NCI-H1436 (cell line): ENCODE measurements around the gene PIEZO1.

Experiments used
- DNase-seq: peaks from one replicate; lab custom pipeline; 2025; lab: John Stamatoyannopoulos, UW

Gene PIEZO1

DNA sequence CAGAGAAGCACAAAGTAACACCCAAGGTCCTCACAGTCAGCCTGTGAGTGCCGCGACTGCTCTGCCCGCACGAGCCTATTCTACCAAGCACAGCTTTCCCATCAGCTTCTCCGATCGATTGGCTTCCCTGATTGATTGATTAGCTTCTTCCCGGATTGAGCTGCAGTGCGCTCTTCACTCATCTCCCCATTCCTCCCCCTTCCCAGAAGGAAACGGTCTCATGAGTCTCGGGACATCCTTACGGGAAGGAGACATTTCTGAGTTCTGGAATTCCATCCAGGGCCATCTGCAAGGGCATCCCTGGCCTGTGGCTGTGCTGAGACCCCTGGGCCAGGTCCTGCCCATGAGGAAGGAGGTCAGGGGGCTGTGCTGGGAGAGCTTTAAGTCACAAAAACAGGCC is 18.0 kb downstream of the PIEZO1 start:
- DNase-seq = no peak

DNA sequence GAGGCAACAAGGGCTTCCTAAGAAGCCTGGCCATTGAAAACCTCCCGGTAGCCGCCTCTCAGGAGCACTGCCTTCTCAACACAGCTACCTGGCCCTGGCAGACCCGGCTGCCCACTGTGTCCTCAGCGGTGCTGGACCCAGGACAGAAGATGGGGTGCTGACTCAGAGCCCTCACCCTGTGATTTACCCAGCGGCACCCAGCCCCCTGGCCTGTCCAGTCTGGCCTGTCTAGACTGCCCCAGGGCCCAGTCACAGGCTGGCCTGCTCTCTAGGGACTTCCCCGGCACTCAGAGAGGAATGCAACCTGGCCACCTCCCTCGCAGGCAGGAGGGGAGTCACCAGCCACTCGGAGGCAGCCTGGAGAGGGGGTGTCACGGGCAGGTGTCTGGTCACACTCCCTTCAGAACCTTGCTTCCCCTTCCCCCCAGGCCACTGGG is 20.1 kb downstream of the PIEZO1 start:
- DNase-seq = no peak

DNA sequence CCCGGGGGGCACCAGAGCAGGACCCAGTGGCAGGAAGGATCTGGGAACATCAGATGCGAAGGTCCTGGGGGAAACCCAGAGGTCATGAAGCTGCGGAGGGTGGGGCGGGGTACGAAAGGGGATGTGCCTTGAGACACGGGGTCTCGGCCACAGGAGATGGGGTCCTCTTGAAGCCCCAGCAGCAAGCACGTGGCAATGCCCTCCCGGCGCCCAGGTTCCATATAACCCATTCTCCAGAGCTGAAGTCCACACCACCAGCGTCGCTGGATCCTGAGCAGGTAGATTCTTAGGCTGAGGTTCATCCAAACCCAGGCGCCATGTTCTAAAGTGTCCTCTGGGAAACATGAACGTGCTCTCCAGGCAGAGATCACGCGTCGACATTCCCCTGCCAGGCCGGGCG is 20.9 kb downstream of the PIEZO1 start:
- no peak for DNase-seq

DNA sequence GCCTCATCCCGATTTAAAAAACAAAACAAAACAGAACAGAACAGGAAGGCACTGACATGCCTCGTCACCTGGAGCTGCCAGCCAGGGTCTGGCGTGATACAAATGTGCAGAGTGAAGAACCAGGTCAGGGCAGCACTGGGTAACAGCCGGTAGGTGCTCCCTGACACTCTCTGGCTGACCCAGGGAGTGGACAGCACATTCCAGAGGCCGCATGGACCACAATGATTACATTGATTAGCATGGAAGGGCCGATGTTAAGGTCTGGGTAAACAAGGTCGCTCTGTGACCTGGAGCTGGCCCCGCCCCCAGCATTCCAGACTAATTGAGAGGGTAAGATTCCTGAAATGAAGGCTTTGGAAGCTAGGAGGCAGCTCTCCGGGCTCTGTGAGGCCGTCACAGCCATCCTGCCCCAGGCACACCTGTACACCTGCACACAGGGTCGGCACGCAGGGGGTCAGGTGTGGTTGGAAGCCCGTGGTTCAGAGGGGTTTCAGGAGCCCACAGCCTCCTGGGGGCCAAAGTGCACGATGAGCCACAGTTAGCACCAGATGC is 21.4 kb downstream of the PIEZO1 start:
- DNase-seq = no peak

DNA sequence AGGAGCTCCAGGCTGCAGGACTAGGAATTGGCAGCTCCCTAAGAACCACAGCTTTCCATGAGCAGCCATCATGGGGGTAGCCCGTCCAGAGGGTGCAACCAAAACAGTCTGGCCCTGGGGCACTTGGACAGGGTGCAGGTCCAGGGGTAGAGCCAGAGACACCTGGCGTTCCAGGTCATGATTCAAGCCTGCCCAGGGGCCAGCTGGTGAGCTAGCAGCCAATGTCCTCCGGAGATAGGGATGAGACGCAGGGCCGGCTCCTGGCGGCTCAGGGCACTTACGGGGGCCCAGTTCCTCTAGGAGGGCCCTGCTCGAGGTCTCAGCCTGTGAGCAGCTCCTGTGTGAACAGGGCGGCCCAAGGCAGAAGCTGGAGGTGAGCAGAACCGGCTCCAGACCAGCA is 22.1 kb downstream of the PIEZO1 start:
- DNase-seq = no peak

DNA sequence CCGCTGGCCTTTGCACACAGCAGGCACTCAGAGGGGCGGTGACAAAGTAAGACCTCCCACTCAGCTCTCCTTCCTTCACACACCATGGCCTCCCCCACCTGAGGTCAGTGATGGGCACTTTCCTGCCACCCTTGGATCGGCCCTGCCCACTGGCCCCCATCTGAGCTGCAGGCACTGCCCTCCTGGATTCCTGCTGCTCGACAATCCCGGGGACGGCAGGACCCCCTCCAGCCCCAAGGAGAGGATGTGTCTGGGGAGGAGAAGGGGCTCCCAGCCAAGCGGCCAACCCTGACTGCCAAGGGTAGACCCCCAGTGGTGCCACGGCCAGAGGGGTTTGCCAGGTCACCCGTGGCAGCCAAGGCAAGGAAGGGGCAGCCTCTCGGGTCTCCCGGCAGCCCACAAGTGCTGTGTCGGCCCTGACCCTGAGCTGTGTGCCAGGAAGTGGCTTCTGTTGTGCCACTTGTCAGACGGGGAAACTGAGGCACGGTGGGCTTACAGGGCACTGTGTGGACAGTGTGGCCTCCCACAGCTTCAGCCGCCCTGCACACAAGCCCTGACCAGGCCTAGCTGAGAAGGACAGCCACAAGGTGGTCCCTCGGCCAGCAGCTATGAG is 22.7 kb downstream of the PIEZO1 start:
- DNase-seq = no peak

DNA sequence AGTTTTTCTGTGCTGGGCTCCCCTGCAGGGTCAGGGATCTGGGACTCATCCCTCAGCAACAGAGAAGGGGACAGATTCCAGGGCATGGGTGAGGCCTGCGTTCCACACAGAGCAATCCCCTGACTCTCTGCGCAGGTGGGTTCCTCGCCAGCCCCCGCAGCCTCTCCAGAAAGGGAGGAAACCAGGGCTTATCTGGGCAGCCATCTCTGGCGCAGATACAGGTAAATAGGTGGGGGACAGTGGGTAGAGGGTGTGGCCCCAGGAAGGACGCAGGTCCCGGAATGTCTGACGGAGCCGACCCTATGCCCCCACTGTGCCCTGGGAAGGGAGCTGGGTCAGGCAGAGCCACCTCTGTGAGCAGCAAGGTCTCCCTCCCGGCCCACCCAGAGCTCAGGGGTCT is 23.2 kb downstream of the PIEZO1 start:
- DNase-seq = no peak

DNA sequence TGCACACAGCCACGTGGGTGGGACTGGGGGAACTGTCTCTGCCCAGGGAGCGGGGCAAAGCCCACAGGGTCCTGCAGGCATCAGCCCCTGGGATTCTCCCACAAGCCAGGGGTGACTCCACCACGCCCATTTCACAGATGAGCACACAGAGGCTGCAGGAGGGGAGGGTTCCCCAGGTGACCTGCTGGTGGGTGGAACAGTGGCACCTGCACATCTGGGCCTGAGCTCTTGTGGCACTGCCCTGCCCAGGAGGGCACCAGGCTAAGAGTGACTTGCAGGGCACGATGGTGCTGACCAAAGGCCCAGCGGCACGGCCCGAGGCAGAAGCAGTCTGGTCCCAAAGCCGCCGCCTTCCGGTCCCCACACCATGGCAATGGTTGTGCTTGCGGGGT is 23.9 kb downstream of the PIEZO1 start:
- no peak for DNase-seq

DNA sequence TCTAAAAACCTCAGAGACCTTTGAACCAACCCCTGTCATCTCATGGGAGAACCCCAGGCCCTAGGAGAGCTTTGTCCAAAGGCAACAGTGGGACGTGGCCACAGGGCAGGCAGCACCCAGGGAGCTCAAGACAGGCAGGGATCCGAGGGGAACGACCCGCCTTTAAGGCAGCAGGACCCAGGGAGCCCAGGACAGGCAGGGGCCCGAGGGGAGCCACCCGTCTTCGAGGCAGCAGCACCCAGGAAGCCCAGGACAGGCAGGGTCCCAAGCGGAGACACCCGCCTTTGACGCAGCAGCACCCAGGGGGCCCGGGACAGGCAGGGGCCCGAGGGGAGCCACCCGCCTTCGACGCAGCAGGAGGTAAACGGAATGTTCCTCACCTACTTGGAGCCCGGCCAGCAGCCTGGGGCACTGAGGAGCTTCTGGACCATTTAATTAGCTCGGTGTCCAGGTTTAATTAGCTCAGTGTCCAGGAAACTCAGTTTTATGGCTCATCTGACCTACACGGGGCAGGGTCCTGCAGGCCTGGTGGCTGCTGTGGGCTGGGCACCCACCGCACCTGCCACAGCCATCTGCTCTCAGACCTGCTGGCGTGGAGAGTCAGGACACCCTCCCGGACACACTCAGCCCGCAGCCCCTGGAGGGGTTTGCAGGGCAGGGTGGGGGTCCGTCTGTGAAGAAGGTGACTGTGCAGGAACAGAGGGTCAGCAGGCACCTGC is 24.4 kb downstream of the PIEZO1 start:
- no peak for DNase-seq

DNA sequence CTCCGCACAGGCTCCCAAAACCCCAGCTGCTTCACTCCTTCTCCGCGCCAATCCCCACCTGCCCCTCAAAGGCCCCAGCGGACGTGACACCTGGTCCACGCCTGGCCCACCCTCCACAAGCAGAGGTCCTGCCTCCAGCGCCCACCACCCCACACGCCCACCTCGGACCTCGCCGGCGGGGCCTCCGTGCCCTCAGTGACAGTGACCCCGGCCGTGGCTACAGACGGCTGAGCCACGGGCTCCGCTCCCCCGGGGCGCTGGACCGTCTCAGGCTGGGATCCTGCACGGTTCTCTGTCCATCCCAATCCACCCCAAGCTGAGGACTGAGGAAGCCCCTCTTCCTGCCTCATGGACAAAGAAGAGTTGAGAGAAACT is 25.1 kb downstream of the PIEZO1 start:
- no peak for DNase-seq

DNA sequence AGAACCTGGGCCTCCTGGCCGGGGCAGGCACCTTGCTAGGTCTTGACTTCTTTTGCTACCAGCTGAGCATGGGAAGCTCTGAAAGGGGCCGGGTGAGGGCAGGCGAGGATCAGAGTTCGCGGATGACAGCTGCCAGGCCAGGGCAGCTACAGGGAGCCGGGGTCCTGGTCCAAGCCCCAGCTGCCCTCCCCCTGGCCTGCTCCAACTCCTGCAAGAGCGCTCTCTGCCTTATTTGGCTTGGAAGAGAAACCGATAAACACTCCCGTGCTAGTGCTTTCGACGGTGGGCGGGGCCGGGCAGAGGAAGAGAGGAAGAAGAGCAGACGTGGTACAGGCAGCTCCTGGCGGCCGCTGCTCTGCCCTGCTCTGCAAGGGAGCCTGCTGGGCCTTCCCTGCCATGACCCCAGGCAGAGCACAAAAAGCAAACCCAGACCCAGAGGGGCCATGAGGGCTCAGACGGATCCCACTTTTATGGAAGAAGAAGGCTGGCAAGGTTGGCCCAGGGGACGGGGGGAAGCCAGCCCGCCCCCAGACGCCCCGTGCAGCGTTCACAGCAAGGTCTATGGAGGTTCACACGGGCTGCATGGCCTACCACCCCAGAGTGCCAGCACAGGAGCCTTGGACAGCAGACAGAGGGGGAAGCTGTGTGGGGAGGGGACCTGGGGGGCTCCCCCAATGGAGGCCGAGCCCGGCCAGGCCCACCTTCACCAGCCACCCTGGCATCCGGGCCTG is 25.6 kb downstream of the PIEZO1 start:
- no peak for DNase-seq

DNA sequence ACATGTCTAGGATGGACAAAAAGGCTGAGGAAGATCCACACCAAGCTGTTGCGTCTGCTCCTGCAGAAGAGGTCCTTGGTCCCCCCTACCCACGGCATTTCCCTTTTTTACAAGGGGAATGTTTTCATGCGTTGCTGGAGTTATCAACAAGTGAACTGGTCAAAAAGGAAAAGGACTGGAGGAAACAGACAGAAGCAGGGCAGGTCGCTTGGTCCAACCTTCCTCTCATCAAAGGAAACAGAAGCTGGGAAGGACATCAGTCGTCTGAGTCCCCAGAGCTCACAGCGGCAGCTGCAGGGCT is 26.1 kb downstream of the PIEZO1 start:
- no peak for DNase-seq

DNA sequence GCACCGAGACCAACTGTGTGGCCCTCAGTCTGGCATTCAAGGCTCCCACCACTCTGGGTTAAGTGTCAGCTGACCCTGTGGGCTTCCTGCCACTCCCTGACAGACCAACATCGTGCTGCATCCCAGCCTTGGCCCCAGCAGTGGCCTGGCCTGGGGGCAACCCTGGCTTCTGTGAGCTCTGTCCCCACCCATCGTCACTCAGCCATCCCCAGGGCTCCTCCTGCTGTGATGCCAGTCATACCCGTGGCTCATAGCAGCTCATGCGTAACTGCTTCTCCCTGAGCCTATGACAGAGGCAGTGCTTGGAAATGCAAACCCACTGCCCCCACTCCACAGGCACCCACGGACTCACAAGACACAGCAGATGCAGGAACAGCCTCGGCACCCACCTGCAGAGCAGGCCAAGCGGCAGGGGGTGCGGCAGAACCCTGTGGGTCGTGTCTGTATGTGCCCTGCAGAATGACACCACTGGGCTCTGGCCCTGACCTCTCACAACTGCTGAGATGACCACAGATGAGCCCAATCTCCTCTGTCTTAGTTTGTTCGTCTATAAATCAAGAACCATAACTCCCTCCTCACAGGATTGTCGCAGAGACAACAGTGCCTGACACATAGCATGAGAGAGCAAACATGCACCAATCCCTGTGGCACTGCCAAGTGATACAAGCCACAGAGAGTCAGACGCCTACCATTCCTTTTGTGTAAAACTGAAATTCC is 26.6 kb downstream of the PIEZO1 start:
- DNase-seq = no peak

DNA sequence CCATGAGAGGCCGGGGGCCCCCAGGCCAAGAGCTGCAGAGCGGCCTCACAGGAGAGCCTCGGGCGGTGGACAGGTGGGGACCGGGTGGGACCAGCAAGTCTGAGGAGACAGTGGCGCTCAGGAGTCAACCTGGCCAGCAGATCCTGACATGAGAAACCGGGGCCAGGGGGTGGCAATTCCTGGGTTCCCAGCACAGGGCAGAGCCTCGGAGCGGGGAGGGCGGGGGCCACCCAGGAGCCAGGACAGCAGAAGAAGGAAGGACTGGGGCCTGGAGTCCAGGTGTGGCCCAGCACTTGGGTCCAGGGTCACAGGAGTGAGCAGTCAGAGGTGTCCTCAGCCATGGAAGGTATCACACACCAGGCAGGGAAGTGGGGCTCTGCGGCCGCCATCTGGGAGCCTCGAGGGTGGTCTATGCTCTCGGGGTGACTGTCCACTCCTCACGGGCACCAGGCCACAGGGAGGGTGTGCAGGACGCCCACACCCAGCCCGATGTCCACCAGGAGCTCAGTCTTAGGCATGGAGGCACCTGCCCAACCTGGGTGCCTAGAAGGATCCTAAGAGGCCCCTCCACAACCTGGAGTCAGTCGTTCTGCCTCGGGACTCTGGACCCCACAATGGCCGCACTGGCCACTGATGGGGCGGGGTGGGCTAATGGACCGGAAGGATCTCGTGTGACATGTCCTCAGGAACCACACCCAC is 29.1 kb downstream of the PIEZO1 start:
- DNase-seq = no peak

DNA sequence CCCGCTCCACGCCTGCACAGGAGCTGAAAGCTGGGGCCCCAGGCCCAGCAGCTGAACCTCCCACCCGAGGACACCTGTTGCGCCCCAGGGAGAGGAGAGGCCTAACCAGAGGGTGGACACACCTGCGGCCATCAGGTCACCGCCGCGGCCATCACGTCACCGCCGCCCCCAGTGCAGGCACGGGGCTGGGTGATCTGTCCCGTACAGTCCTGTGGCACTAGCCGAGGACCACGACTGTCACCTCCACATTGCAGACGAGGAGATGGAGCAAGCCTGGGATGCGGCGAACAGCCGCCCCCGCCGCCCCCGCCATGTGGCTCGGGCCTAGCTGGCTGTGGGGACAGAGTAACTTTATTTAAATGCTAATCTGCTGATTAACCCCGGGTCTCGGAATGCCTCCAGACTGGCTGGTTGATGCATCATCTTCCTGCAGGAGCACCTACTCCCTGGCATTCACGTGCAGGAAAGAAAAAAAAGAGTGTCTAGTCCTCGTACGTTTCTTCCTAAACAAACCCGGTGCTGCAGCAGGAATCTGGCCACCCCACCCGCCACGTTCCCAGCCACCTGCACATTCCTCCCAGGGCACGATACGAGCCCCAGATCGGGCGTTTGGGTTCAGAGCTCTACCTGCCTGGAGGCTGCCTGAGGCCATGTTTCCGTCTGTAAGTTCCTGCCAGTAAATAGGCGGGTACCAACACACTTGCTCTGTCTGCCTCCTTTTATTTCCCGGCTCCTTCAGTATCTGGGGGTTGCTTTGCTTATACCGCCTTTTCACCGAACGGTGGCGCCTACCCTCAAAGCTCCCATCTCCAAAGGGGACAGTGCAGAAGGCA is 29.9 kb downstream of the PIEZO1 start:
- DNase-seq = no peak

DNA sequence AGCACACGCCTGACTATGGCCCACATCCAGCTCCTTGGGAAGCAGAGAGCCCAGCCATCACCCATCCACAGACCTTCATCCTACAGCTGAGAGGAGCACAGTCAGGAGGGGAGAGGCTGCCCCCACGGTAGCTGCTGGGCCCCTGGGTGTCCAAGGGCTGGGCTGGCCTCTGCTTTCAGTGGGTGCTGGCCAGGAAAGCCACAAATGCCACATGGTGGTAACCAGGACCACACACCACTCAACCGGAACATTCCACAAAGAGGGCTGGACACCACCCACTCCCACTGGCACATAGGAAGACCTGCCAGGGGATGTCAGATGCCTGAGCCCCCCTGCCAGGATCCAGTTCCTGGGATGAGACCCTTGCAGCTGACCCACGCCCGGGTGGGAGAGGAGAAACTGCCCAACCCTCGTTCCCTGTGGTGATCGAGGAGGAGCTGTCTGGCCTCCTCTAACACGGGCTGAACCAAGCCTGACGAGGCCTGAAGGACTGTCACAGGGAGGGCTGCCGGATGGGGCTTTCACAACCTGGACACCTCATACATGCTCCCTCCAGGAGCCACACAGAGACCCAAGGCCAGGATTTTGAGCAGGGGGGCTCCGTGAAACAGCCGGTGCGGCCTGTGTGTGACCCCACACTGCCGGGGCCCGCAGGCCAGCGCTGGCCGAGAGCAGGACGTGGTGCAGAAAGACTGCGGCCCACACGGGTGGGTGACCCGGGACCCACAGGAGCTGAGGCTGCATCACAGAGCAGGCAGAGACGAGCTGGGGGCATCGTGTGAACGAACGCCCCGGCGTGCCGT is 30.7 kb downstream of the PIEZO1 start:
- DNase-seq = no peak

DNA sequence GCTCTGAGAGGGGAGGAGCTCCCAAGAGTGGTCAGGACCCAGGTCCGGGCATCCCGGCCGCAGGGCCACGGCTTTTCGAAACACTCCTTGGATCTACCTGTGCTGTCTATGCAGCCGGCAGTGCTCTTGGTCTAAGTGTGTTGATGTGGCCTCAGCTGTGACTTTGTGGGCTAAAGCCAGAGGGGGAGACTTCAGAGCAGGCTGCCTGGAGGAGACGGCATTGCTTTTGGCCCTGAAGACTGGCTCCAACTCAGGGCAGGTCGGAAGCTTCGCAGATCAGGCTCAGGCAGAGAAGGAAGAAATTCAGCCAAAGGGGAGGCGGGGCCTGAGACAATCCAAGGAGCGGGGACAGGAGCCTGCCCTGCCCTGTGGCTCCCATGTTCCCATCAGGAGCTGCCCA is 31.4 kb downstream of the PIEZO1 start:
- DNase-seq = no peak

DNA sequence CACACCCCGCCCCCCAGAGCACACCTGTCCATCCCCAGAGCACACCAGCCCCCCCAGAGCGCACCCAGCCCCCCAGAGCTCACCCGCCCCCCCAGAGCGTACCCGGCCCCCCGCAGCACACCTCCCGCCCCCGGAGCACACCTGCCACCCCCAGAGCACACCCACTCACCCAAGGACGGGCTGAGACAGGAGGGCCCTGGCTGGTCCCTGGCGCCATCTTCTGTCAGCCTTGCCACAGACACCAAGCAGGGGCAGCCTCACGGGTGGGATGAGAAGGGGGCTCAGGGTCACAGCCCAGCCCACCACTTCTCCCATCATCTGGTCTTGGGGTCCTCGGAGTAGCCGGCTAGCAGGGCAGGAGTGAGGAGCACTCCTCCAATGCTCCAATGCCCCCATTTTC is 31.8 kb downstream of the PIEZO1 start:
- DNase-seq = no peak

DNA sequence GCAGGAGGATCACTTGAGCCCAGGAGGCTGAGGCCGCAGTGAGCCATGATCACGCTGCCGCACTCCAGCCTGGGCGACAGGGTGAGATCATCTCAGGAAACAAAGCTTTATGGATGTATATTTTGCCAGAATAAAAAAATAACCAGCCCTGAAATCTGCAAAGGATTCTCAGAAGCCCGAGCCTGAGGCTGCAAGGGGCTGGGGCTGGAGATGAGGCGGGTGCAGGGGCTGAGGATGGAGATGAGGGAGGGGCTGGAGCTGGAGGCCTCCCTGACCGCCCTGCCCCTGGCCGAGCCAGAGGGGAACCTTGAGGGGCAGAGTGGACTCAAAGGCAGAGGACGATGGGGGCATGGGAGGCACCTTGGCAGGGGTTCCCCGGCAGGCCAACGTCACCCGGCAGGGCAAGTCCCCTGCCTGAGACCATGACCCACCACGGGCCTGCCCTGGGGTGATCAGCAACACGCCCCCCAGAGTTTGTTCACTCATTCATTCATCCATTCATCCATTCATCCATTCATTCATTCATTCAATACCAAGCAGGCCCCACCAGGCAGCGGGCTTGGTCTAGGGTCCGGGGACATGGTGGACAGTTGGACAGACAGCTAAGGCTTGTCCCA is 32.5 kb downstream of the PIEZO1 start:
- DNase-seq = no peak

DNA sequence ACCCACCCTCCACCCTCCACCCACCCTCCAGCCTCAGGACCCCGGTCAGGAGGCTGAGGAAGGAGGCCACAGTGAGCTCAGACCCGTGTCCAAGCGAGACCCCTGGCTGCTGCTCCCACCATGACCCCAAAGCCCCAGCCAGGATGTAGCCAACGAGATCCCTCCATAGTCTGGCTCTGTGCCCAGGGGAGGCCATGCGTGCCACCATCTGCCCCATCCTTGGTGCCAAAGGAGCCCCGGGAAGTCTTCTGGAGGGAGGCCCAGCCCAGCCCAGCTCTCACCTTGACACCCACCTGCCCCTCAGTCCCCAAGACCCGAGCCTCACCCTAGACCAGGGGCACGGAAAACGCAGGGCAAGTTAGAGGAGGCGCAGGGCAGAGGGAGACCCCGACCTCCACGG is 34.2 kb downstream of the PIEZO1 start:
- DNase-seq = no peak
